OCI-LY3 (cell line): Measurements from ENCODE around the gene WDR91.

Experiments used
- EZH2phosphoT487 ChIP-seq: fragments of 200-600 bp; shearing (Covaris generic); IDR thresholded peaks from 2 replicates; pipeline ENCODE4 v1.6.1; 2018; ENCODE audit warnings: antibody characterized with exemption, mixed run types, low read depth
- TF ChIP-seq, protein P1 (sequence below): fragments of 200-600, 300-600 bp; sonication (generic); IDR thresholded peaks from 2 replicates; pipeline ENCODE4 v1.5.1; 2014; ENCODE audit warnings: antibody characterized with exemption, low read length, low read depth

DNA sequence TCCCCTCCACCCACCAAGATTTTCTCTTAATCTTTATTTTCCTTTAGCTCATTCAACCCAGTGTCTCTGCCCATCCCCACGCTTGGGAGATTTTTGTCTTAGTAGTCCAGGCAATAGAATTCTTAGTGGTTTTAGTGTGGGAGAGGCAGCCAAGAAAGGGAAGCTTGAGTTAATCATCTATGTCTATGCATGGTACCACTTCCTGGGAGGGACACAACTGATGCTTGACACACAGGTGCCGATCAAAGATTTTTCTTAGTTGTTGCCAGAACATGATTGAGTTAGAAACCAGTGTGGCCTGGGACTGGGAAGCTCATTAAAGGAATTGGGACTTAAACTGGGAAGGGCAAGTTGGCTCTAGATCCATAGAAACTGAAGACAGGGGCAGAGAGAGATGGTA is 25.4 kb upstream of the WDR91 start:
- TF ChIP-seq EZH2phosphoT487 = no peak
- TF ChIP-seq, protein P1, sequence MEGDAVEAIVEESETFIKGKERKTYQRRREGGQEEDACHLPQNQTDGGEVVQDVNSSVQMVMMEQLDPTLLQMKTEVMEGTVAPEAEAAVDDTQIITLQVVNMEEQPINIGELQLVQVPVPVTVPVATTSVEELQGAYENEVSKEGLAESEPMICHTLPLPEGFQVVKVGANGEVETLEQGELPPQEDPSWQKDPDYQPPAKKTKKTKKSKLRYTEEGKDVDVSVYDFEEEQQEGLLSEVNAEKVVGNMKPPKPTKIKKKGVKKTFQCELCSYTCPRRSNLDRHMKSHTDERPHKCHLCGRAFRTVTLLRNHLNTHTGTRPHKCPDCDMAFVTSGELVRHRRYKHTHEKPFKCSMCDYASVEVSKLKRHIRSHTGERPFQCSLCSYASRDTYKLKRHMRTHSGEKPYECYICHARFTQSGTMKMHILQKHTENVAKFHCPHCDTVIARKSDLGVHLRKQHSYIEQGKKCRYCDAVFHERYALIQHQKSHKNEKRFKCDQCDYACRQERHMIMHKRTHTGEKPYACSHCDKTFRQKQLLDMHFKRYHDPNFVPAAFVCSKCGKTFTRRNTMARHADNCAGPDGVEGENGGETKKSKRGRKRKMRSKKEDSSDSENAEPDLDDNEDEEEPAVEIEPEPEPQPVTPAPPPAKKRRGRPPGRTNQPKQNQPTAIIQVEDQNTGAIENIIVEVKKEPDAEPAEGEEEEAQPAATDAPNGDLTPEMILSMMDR = no peak
